NB4 (cell line): ENCODE data around the gene DOCK2.

Experiments
- DNase-seq: peaks from one replicate; pipeline ENCODE4 v3.0.0; 2010; ENCODE audit warnings: low read depth
- H3K4me3 ChIP-seq: one replicate; pipeline ENCODE4 v1.5.1; 2011; ENCODE audit warnings: mild to moderate bottlenecking, low read depth, low read length, moderate library complexity
- CTCF ChIP-seq: IDR thresholded peaks from one replicate; pipeline ENCODE4 v1.5.1; 2012; ENCODE audit warnings: low read depth, low read length
- MYC ChIP-seq: IDR thresholded peaks from 2 replicates; pipeline ENCODE4 v1.6.1; 2011; ENCODE audit warnings: low read depth, low read length
- POLR2A ChIP-seq: IDR thresholded peaks from 2 replicates; pipeline ENCODE4 v1.6.1; 2011; ENCODE audit warnings: mild to moderate bottlenecking; ENCODE audit not compliant: insufficient read length; ENCODE audit errors: extremely low read depth
- TF ChIP-seq, protein P1 (sequence below): IDR thresholded peaks from 2 replicates; pipeline ENCODE4 v1.6.1; 2011; ENCODE audit warnings: low read depth, low read length

DOCK2 gene

GRCh38 chr5:169754737-169755136 lies 117.7 kb downstream of the DOCK2 start:
- no peak for DNase-seq
- TF ChIP-seq CTCF: no peak
- TF ChIP-seq MYC: no peak
- no peak for TF ChIP-seq POLR2A
- TF ChIP-seq, protein P1, sequence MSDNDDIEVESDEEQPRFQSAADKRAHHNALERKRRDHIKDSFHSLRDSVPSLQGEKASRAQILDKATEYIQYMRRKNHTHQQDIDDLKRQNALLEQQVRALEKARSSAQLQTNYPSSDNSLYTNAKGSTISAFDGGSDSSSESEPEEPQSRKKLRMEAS: no peak
- no peak overlapping the region for H3K4me3 ChIP-seq

DNA sequence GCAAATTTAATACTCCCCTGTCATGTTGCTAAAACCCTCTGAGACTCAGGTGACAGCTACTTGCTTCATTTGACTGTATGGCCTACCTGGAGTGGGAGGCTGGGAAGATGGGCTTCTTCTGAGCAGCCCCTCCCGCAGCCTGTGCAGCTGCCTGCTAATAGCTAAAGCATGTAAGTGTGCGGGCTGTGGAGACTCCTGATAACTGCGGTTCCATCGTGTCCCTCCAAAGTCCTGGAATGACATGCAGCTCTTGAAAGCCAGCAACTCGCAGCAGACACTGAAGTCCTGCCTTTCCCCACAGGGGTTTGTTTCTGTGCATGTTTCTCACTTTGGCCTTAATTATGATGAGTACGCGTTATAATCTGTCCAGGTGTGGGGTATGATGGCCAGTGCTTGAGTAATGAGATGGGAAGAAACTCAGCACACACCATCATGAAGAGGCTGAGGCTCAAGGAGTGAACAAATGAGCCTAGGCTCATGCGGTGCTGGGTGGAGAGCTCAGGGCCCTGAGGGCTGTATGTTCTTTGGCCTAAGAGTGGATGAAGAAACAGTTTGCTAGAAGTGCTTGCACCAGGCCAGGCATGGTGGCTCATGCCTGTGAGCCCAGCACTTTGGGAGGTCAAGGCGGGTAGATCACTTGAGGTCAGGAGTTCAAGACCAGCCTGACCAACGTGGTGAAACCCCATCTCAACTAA lies 119.1 kb downstream of the DOCK2 start:
- TF ChIP-seq, protein P1: no peak
- TF ChIP-seq MYC (no peak), POLR2A (no peak), CTCF (no peak)
- DNase-seq: no peak
- H3K4me3 ChIP-seq: no peak overlapping the region

DNA sequence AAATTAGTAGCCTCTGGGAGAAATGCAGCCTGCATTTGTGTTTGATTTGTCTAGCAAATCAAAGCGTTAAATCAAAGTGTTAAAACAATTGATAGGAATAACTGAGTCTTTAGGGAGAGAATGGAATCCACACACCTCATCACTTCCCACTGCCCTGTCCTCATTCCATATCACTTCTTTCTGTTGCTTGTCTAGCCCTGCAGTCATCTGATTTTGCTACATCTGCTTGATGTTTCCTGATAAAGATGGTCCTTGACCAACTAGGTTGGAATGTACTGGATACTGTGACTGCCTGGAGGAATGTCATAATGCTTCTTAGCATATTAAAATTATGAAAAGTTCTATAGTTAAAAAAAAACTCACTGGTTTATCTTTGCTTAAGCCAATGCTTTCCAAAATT lies 119.9 kb downstream of the DOCK2 start:
- no peak for DNase-seq
- H3K4me3 ChIP-seq: no peak overlapping the region
- TF ChIP-seq POLR2A (no peak), CTCF (no peak), MYC (no peak)
- TF ChIP-seq, protein P1: no peak

- TF ChIP-seq MYC (no peak), CTCF (no peak), POLR2A (no peak)
- TF ChIP-seq, protein P1: no peak
- H3K4me3 ChIP-seq: no peak overlapping the region
- no peak for DNase-seq
Measured at GRCh38 chr5:169758886-169759285, 121.8 kb downstream of the DOCK2 start.

DNA sequence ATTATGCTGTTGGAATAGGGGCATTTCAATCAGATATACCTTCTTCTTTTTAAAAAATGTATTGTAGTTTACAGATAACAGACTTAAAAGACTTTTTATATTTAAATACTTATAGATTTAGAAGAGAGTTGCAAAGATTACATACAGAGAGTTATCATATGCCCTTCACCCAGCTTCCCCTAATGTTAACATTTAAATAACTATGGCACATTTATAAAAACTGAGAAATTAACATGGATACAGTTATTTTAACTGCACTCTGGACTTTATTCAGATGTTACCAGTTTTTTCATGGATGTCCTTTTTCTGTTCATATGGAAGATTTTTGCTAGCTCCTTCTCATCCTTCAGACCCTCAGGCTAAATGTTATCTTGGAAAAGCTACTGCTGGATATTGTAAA lies 123.2 kb downstream of the DOCK2 start:
- TF ChIP-seq MYC: no peak
- TF ChIP-seq POLR2A: no peak
- TF ChIP-seq, protein P1: no peak
- TF ChIP-seq CTCF: no peak
- no peak for DNase-seq
- no peak overlapping the region for H3K4me3 ChIP-seq
